GM12892 (cell line): ENCODE data around the gene RNF43.
"Not testable (repeated sequence)": the region's sequence is repeated elsewhere in the genome, so short reads cannot be mapped to it uniquely, and the experiment has no call there.

Experiments
- DNase-seq: peaks from one replicate; pipeline ENCODE4 v3.0.0; 2011; ENCODE audit not compliant: insufficient read length
- FAIRE-seq: peaks from 2 replicates; lab custom pipeline; 2011; peaks lifted over from hg19 to GRCh38; lab: Jason Lieb, UNC
- POLR2A ChIP-seq: IDR thresholded peaks from 2 replicates; pipeline ENCODE4 v1.6.1; 2011; ENCODE audit warnings: low read depth, low read length, control low read depth
- POLR2AphosphoS5 ChIP-seq: IDR thresholded peaks from 2 replicates; pipeline ENCODE4 v1.6.1; 2011; ENCODE audit warnings: low read depth, low read length, control low read depth
- TAF1 ChIP-seq: IDR thresholded peaks from 2 replicates; pipeline ENCODE4 v1.6.1; 2011; ENCODE audit warnings: low read depth, mild to moderate bottlenecking, control low read depth, low read length, borderline replicate concordance

The RNF43 gene

DNA sequence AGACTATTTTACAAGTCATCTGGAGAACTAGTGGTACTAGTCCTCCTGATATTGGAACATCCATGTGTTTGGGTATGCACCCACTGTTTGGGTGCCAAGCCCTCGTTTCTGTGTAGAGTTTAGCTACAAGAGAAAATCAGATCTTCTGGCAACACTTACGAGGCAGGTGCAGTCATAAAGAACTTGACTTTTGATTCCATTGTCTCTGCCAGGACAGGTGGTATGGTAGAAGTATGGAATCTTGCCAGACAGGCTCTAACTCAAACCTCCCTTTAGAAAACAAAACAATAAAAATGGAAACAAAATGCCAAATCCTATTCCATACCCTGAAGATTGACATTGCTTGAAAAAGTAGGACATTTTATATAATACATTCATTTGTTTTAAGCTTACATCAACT is 16.0 kb downstream of the RNF43 start:
- FAIRE-seq (no peak), DNase-seq (no peak)
- no peak for TF ChIP-seq POLR2A
- no peak for TF ChIP-seq TAF1
- no peak for TF ChIP-seq POLR2AphosphoS5

- TF ChIP-seq TAF1: no peak
- TF ChIP-seq POLR2A: no peak
- TF ChIP-seq POLR2AphosphoS5: no peak
- FAIRE-seq (no peak), DNase-seq (no peak)
Measured at GRCh38 chr17:58400826-58401225, 16.5 kb downstream of the RNF43 start.

- TF ChIP-seq POLR2AphosphoS5: no peak
- TF ChIP-seq POLR2A: no peak
- no peak for TF ChIP-seq TAF1
- FAIRE-seq (no peak), DNase-seq (no peak)
Measured at GRCh38 chr17:58399974-58400373, 17.4 kb downstream of the RNF43 start.

GRCh38 chr17:58398574-58399266 is 18.6 kb downstream of the RNF43 start:
- no peak for FAIRE-seq
- no peak for DNase-seq
- no peak for TF ChIP-seq POLR2A
- no peak for TF ChIP-seq TAF1
- no peak for TF ChIP-seq POLR2AphosphoS5

DNA sequence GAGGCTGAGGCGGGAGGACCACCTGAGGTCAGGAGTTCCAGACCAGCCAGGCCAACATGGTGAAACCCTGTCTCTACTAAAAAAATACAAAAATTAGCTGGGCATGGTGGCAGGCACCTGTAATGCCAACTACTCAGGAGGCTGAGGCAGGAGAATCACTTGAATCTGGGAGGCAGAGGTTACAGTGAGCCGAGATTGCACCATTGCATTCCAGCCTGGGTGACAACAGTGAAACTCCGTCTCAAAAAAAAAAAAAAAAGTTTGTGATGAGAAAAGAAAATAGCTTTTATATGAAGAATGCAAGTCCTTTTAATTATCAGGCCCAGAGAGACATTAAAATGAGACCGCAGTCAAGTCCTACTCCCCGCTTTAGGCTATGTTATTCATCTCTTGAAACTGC is 19.9 kb downstream of the RNF43 start:
- not testable (repeated sequence) for FAIRE-seq, DNase-seq

DNA sequence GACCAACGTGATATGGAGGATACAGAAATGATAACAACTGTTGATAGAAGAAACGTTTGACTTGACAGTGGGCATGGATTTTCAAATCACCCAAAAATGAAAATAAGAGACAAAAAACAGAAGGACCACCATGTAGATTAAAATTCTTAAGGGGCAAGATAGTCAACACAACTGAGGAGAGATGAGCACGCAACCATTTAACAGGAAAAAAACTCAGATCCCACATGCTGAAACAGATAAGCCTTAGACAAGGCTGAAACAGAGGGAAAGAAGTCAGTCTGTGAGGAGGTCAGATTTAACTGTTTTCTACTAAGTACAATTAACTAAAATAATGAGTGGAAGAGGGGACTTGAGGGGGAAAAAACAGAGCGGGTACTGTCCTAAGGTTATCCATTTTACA is 21.2 kb downstream of the RNF43 start:
- TF ChIP-seq POLR2AphosphoS5: no peak
- TF ChIP-seq TAF1: no peak
- TF ChIP-seq POLR2A: no peak
- no peak for DNase-seq
- FAIRE-seq: no peak

DNA sequence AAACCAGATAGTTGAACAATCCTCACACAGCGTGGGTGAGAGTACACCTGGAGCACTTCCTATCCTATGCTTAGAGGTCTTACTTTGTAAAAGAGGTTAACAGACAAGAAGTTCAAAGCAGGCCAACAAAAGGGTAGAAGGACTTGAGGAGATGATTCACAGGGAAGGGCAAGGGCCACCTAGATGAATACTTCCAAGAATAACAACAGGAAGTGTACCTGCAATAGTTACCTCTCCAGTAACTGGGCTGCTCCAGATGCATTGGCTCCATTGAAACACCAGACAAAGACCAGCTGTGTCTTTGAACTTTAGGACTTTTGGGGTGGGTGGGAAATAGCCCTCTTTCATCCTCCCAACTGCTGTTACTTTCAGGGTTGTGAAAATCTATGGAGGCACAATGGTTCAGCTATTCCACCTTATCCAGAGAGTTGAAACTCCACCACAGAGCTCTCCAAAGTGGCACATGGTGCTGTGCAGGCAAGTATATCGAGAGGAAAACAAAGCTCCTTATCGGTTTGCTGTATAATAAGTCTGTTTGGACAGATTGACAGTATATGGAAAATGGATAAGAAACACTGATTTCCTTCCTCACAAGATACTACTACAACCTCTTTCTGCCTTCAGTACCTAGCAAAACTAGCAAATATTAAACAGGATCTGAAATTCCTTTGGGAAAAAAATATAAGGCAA is 22.7 kb downstream of the RNF43 start:
- no peak for DNase-seq
- FAIRE-seq: no peak
- TF ChIP-seq POLR2A (no peak), POLR2AphosphoS5 (no peak), TAF1 (no peak)

DNA sequence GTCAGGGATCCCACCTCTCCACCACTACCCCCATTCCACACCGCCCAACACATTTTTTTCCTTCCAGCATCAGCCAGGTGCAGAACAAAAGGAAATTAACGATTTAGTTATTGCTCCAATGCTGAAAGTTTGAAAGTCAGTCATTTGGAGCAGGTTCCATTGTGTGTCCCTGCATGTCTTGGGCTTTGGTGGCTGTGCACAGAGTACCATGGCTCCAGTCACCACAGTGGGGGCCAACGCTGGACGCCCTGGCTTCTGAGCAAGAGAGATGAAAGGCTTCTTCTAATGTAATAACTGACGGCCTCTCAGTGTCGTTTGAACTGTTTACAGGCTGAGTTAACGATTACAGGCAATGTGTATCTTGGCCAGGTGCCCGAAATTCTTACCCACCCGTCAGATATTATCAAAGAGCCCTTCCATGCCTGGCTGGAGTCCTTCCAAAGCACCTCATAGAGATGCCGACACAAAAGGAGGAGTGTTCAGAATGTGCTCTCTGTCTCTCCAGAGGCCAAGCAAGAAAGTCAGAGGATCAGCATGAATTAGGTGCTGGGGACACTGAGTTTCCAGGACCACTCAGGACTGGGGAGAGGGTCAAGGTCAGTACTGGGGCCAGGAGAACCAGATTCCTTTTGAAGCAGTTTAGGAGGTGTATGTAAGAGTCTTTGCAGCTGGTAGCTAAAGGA is 25.9 kb downstream of the RNF43 start:
- FAIRE-seq (no peak), DNase-seq (no peak)
- TF ChIP-seq TAF1 (no peak), POLR2AphosphoS5 (no peak), POLR2A (no peak)

DNA sequence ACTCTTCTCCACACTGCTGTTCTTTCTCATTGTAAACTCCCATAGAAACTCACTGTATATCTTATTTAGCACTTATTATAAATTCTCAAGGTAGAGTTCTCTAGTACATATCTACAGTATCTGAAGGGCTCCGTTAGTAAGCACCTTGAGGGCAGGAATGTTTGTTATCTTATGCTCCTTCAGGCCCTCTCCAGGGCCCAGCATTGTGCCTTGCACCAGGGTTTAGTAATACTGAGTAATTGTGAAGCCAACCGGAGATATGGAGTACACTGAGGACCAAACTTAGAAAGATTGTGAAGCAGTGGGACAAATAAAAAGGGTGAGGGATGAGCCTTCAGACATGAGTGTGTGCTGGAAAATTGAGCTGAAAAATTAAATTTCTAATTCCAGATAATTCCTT is 26.4 kb downstream of the RNF43 start:
- FAIRE-seq: no peak
- no peak for DNase-seq
- TF ChIP-seq POLR2A: no peak
- no peak for TF ChIP-seq TAF1
- TF ChIP-seq POLR2AphosphoS5: no peak

DNA sequence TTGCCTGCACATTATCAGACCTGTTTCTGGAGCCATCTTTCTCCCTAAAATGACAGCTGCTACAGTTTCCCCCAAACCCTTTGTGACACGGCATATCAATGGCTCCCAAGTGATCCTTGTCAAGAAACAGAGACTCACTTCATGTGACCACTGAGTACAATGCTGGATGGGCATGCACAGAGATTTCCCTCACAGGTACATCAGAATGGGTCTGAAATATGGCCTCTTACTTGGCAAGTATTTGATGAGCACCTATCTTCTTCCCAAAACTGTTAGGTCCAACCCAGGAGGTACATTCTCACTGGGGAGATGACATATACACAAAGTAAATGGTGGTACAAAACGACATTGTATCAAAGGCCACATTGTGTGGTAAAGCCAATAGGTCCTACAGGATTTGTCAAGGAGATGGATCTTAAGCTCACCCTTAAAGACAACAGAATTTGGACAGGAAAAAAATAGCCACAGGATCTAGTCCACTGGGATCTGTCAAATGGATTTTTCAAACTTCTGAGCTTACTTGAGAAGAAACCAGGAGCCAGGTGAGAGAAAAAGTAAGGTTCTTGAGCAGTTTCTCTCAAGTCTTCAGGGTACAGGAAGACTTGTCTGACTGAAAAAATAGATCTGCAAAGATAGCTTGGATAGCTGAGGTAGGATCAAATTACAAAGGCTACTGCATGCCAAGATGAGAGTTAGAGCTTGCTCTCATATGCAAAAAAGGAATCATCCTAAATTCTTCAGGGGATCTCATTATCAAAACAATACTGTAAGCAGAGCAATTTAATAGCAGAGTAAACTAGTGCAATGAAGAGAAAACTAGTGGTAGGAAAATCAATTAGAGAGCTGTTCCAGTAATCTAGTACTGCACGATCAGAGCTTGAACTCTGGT is 28.8 kb downstream of the RNF43 start:
- DNase-seq: no peak
- no peak for TF ChIP-seq POLR2AphosphoS5
- TF ChIP-seq POLR2A: no peak
- TF ChIP-seq TAF1: no peak
- FAIRE-seq: no peak

DNA sequence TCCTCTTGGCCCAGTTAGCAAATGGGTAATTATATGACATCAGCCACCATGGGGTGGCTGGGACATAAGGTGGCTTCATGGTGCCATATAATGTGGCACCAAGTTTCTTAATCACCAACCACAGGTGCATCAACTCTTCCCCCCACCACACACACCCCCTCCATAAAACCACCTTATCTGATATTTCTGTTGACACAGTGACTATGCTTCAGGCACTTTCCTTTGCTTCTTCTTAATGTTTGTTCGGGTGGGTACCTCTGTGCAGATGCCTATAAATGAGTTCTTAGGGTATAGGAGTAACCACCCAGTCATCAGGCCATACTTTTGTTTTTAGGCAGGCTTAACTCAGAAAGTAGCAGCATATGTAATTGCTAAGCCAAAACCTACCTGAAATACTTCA is 29.5 kb downstream of the RNF43 start:
- FAIRE-seq (no peak), DNase-seq (no peak)
- TF ChIP-seq POLR2AphosphoS5 (no peak), TAF1 (no peak), POLR2A (no peak)
